Hepatocyte (in vitro differentiated cells): ENCODE measurements around the gene POLR2F.

ENCODE experiments used
- EZH2 ChIP-seq: fragments of 200-600 bp; sonication (generic); IDR thresholded peaks from 2 replicates; pipeline ENCODE4 v1.6.1; 2016; ENCODE audit warnings: antibody characterized with exemption, mild to moderate bottlenecking, borderline replicate concordance
- EZH2phosphoT487 ChIP-seq: fragments of 200-600 bp; sonication (generic); IDR thresholded peaks from one replicate; pipeline ENCODE4 v1.6.1; 2018; ENCODE audit warnings: antibody characterized with exemption, mild to moderate bottlenecking, low read depth, moderate library complexity; ENCODE audit not compliant: unreplicated experiment, severe bottlenecking
- TF ChIP-seq, protein P1 (sequence below): fragments of 200-600 bp; sonication (generic); IDR thresholded peaks from 2 replicates; pipeline ENCODE4 v1.5.1; 2016; ENCODE audit warnings: antibody characterized with exemption, mild to moderate bottlenecking; ENCODE audit not compliant: poor library complexity

DNA sequence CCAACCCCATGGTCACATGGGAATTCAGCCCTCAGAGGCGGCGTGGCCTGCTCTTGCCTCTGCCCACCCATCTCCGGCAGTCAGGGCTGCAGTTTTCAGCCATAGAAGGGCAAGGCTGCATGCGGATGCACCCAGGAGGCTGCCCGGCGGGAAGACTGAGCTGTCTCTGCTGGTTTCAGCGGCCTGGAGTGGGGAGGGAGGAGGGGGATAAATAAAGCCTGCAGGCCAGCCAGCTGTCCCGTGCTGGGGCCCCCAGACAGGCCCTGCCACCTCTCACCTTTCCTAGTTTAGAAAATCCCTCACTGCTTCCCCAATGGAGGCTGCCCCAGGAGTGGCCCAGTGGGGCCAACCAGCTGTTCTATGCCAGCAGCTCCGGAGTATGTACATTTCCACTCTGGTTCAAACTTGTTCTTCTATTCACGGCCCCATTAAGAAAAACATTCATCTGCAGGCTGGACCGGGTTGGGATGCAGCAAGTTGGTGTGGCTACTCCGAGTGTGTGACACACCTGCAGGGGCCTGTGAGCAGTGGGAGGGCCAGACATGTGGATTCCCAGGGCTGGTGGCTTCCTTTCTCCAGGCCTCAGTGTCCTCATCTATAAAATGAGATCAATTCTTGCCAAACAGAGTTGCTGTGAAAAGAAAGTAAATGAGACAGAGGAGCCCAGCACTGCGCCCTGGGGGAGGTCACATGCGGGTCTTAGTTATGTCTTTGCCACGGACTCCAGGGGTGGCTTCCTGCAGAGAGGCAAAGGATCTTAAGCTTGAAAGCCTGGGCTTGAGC is 42.4 kb upstream of the POLR2F start:
- TF ChIP-seq EZH2phosphoT487 (no peak), EZH2 (no peak)
- TF ChIP-seq, protein P1, sequence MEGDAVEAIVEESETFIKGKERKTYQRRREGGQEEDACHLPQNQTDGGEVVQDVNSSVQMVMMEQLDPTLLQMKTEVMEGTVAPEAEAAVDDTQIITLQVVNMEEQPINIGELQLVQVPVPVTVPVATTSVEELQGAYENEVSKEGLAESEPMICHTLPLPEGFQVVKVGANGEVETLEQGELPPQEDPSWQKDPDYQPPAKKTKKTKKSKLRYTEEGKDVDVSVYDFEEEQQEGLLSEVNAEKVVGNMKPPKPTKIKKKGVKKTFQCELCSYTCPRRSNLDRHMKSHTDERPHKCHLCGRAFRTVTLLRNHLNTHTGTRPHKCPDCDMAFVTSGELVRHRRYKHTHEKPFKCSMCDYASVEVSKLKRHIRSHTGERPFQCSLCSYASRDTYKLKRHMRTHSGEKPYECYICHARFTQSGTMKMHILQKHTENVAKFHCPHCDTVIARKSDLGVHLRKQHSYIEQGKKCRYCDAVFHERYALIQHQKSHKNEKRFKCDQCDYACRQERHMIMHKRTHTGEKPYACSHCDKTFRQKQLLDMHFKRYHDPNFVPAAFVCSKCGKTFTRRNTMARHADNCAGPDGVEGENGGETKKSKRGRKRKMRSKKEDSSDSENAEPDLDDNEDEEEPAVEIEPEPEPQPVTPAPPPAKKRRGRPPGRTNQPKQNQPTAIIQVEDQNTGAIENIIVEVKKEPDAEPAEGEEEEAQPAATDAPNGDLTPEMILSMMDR: no peak
